Sigmoid colon (tissue), 3 donors: Measurements from ENCODE around the gene TSEN54.

Experiments used
- CTCF ChIP-seq, 4 experiments: fragments of 450-650 bp in 3 of 4; fragments of 200-600 bp in 1 of 4; IDR thresholded peaks; one replicate each; pipeline ENCODE4 v1.5.1; 2016 to 2019; ENCODE audit warnings: antibody characterized with exemption in 4 of 4, mild to moderate bottlenecking in 3 of 4, moderate library complexity in 2 of 4
- POLR2A ChIP-seq, 2 donors: fragments of 450-650 bp; IDR thresholded peaks; one replicate each; pipeline ENCODE4 v1.6.1; 2016; ENCODE audit warnings: antibody characterized with exemption in 2 of 2, mild to moderate bottlenecking in 2 of 2, moderate library complexity in 2 of 2

- TF ChIP-seq CTCF (IDR thresholded peaks at IDR 0.05) (no peak), POLR2A (IDR thresholded peaks at IDR 0.05) (no peak)
Measured at GRCh38 chr17:75544250-75544649, 27.9 kb downstream of the TSEN54 start.
